Endothelial cell of umbilical vein (primary cell): ENCODE measurements around the gene PLEKHJ1.

Experiments used
- EZH2 ChIP-seq: IDR thresholded peaks from 2 replicates; pipeline ENCODE4 v1.6.1; 2012; ENCODE audit warnings: borderline replicate concordance, low read depth, mild to moderate bottlenecking, moderate library complexity, low read length, inconsistent platforms; ENCODE audit not compliant: severe bottlenecking
- FOS ChIP-seq: IDR thresholded peaks from 2 replicates; pipeline ENCODE4 v1.6.1; 2011; ENCODE audit warnings: mild to moderate bottlenecking, low read length, moderate library complexity, borderline replicate concordance; ENCODE audit not compliant: insufficient read depth
- GATA2 ChIP-seq: IDR thresholded peaks from 2 replicates; pipeline ENCODE4 v1.7.0; 2011; ENCODE audit warnings: low read depth, mild to moderate bottlenecking, moderate library complexity, mixed read lengths, low read length; ENCODE audit not compliant: insufficient read length, insufficient read depth
- JUN ChIP-seq: IDR thresholded peaks from 2 replicates; pipeline ENCODE4 v1.6.1; 2011; ENCODE audit warnings: borderline replicate concordance, low read depth; ENCODE audit not compliant: insufficient read length, insufficient read depth
- MAX ChIP-seq: IDR thresholded peaks from 2 replicates; pipeline ENCODE4 v1.6.1; 2011; ENCODE audit not compliant: insufficient read depth, insufficient read length
- POLR2A ChIP-seq: IDR thresholded peaks from 2 replicates; pipeline ENCODE4 v1.6.1; 2012; ENCODE audit warnings: low read depth, mild to moderate bottlenecking, control low read depth, low read length
- POLR2AphosphoS5 ChIP-seq: IDR thresholded peaks from 2 replicates; pipeline ENCODE4 v1.6.1; 2012; ENCODE audit warnings: low read depth, mild to moderate bottlenecking, control low read depth, low read length, moderate library complexity; ENCODE audit not compliant: insufficient read depth
- TF ChIP-seq, protein P1 (sequence below), 2 donors: IDR thresholded peaks; 1 replicate in 1 of 2; 2 replicates in 1 of 2; pipeline ENCODE4 v1.5.1; 2011; ENCODE audit warnings: low read length in 2 of 2, mild to moderate bottlenecking in 2 of 2, moderate library complexity in 2 of 2, control low read depth in 1 of 2, inconsistent platforms in 1 of 2, low read depth in 1 of 2; ENCODE audit not compliant: insufficient read depth in 1 of 2; ENCODE audit errors: extremely low read depth in 1 of 2

DNA sequence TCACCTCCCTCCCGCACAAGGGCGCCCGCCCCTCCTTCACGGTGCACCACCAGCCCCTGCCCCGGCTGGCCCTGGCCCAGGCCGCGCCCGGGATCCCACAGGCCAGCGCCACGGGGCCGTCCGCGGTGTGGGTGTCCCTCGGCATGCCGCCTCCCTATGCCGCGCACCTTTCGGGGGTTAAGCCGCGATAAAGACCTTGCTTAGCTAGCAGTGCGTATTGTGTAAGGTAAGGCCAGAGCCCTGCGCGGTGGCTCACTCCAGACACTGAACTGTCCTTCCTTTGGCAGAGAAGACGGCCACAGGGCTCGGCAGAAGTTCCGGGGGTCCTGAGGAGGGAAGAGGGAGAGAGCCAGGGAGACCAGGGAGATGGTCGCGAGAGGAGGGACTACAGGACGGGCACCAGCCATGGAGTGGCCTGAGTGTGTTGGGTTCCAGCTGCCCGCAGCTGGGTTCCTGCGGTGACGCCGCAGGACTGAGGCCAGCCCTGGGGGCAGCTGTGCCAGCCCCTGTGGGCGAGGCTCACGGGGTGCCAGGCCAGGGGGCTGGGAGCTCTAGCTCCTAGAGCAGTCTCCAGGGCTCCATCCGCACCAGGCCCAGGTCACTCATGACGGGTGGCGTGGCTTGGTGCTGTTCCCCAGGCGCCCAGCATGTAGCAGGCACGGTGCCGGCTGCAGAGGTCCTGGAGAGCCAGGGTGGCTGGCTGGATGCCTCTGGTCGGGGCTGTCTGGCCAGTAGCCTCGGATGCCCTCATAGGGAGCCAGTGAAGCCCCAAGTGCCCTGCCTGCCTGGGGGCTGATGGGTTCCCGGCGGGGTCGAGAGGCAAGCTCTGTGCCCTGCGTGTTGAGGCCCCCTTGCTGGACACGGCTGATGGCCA, 7.7 kb downstream of the PLEKHJ1 start:
- no peak for TF ChIP-seq POLR2A
- TF ChIP-seq POLR2AphosphoS5: no peak
- TF ChIP-seq JUN: no peak
- TF ChIP-seq, protein P1, sequence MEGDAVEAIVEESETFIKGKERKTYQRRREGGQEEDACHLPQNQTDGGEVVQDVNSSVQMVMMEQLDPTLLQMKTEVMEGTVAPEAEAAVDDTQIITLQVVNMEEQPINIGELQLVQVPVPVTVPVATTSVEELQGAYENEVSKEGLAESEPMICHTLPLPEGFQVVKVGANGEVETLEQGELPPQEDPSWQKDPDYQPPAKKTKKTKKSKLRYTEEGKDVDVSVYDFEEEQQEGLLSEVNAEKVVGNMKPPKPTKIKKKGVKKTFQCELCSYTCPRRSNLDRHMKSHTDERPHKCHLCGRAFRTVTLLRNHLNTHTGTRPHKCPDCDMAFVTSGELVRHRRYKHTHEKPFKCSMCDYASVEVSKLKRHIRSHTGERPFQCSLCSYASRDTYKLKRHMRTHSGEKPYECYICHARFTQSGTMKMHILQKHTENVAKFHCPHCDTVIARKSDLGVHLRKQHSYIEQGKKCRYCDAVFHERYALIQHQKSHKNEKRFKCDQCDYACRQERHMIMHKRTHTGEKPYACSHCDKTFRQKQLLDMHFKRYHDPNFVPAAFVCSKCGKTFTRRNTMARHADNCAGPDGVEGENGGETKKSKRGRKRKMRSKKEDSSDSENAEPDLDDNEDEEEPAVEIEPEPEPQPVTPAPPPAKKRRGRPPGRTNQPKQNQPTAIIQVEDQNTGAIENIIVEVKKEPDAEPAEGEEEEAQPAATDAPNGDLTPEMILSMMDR (IDR thresholded peaks at IDR 0.05; ENCODE audit: extremely low read depth in 1 of 2, insufficient read depth in 1 of 2, low read depth in 1 of 2, low read length in 2 of 2): no peak
- TF ChIP-seq MAX: no peak
- TF ChIP-seq GATA2: no peak
- TF ChIP-seq EZH2: no peak
- no peak for TF ChIP-seq FOS
